Loucy (cell line): ENCODE measurements around the gene SHMT2.

Source experiments
- H2AFZ ChIP-seq: fragments of 200-600 bp; sonication (generic); 2 replicates; pipeline ENCODE4 v1.6.0; 2016; ENCODE audit warnings: antibody characterized with exemption, mild to moderate bottlenecking, low read length, moderate library complexity
- H3F3A ChIP-seq: fragments of 200-600 bp; 2 replicates; pipeline ENCODE4 v1.6.0; 2016; ENCODE audit warnings: antibody characterized with exemption, low read depth, mild to moderate bottlenecking
- H3K27me3 ChIP-seq: fragments of 200-600 bp; sonication (generic); 2 replicates; pipeline ENCODE4 v1.6.1; 2014; ENCODE audit warnings: low read length, mild to moderate bottlenecking; ENCODE audit not compliant: insufficient read depth, poor library complexity, severe bottlenecking
- H3K36me3 ChIP-seq: fragments of 200-600 bp; sonication (generic); 2 replicates; pipeline ENCODE4 v1.6.1; 2016; ENCODE audit warnings: low read length; ENCODE audit not compliant: insufficient read depth
- H3K4me1 ChIP-seq: fragments of 200-600 bp; sonication (generic); 2 replicates; pipeline ENCODE4 v1.5.1; 2014; ENCODE audit warnings: low read length, mild to moderate bottlenecking; ENCODE audit not compliant: insufficient read depth, poor library complexity, severe bottlenecking
- H3K4me2 ChIP-seq: fragments of 200-600 bp; sonication (generic); 2 replicates; pipeline ENCODE4 v1.6.0; 2014; ENCODE audit warnings: antibody characterized with exemption, low read length, low read depth, mild to moderate bottlenecking; ENCODE audit not compliant: poor library complexity, severe bottlenecking
- H3K4me3 ChIP-seq: fragments of 200-600 bp; sonication (generic); 2 replicates; pipeline ENCODE4 v1.5.1; 2014; ENCODE audit warnings: low read length, mild to moderate bottlenecking, mixed read lengths; ENCODE audit not compliant: poor library complexity, severe bottlenecking
- H3K79me2 ChIP-seq: fragments of 200-600 bp; sonication (generic); 2 replicates; pipeline ENCODE4 v1.6.1; 2014; ENCODE audit warnings: low read length; ENCODE audit not compliant: insufficient read depth
- H3K9ac ChIP-seq: fragments of 200-600 bp; sonication (generic); 2 replicates; pipeline ENCODE4 v1.6.0; 2014; ENCODE audit warnings: mild to moderate bottlenecking, low read depth, low read length, moderate library complexity; ENCODE audit not compliant: poor library complexity, severe bottlenecking
- H3K9me2 ChIP-seq: fragments of 200-600 bp; sonication (generic); replicated peaks from 2 replicates; pipeline ENCODE4 v1.6.1; 2016; ENCODE audit warnings: low read depth, low read length, mixed read lengths
- H3K9me3 ChIP-seq: fragments of 200-600 bp; sonication (generic); 2 replicates; pipeline ENCODE4 v1.6.1; 2014; ENCODE audit warnings: mild to moderate bottlenecking, antibody characterized with exemption, low read length, low read depth; ENCODE audit not compliant: insufficient read depth
- H4K20me1 ChIP-seq: fragments of 200-600 bp; sonication (generic); 2 replicates; pipeline ENCODE4 v1.6.0; 2014; ENCODE audit warnings: antibody characterized with exemption, low read length, mild to moderate bottlenecking; ENCODE audit not compliant: insufficient read depth, poor library complexity, severe bottlenecking
- CTCF ChIP-seq: fragments of 200-600 bp; sonication (generic); conservative IDR thresholded peaks from 2 replicates; pipeline ENCODE4 v1.5.1; 2014; ENCODE audit warnings: mild to moderate bottlenecking, antibody characterized with exemption, low read length
- EZH2phosphoT487 ChIP-seq: fragments of 200-600 bp; IDR thresholded peaks from 2 replicates; pipeline ENCODE4 v1.6.1; 2018; ENCODE audit warnings: antibody characterized with exemption, mild to moderate bottlenecking, moderate library complexity, borderline replicate concordance

Gene SHMT2

GRCh38 chr12:57203791-57204190, 25.7 kb upstream of the SHMT2 start:
- Histone ChIP-seq H3K36me3 (no peaks in the 10 kb centered on the region), H3K4me3 (no peak overlapping the region), H4K20me1 (no peaks in the 10 kb centered on the region), H3K9ac (no peak overlapping the region), H2AFZ (no peak overlapping the region), H3K9me3 (no peaks in the 10 kb centered on the region), H3F3A (no peaks in the 10 kb centered on the region), H3K9me2 (no peaks in the 10 kb centered on the region), H3K4me1 (no peaks in the 10 kb centered on the region), H3K4me2 (no peak overlapping the region), H3K27me3 (no peaks in the 10 kb centered on the region), H3K79me2 (no peaks in the 10 kb centered on the region)
- TF ChIP-seq EZH2phosphoT487: no peak
- TF ChIP-seq CTCF: no peak

- no peak overlapping the region for H3K4me2 ChIP-seq
- no peaks in the 10 kb centered on the region for H4K20me1 ChIP-seq
- no peak overlapping the region for H2AFZ ChIP-seq
- no peak for TF ChIP-seq EZH2phosphoT487
- TF ChIP-seq CTCF: no peak
- no peaks in the 10 kb centered on the region for H3K9me2 ChIP-seq
- H3F3A ChIP-seq: no peaks in the 10 kb centered on the region
- H3K4me1 ChIP-seq: no peaks in the 10 kb centered on the region
- no peaks in the 10 kb centered on the region for H3K36me3 ChIP-seq
- no peaks in the 10 kb centered on the region for H3K27me3 ChIP-seq
- H3K9ac ChIP-seq: no peak overlapping the region
- no peaks in the 10 kb centered on the region for H3K79me2 ChIP-seq
- H3K9me3 ChIP-seq: no peaks in the 10 kb centered on the region
- no peak overlapping the region for H3K4me3 ChIP-seq
Observed at GRCh38 chr12:57204454-57204853, 25.1 kb upstream of the SHMT2 start.

- Histone ChIP-seq H3K27me3 (no peaks in the 10 kb centered on the region), H3K9ac (no peak overlapping the region), H4K20me1 (no peaks in the 10 kb centered on the region), H3K9me3 (no peaks in the 10 kb centered on the region), H3K4me1 (no peaks in the 10 kb centered on the region), H3K36me3 (no peaks in the 10 kb centered on the region), H3F3A (no peaks in the 10 kb centered on the region), H3K79me2 (no peaks in the 10 kb centered on the region), H3K4me2 (no peak overlapping the region), H3K4me3 (no peak overlapping the region), H3K9me2 (no peaks in the 10 kb centered on the region), H2AFZ (no peak overlapping the region)
- no peak for TF ChIP-seq EZH2phosphoT487
- no peak for TF ChIP-seq CTCF
Observed at GRCh38 chr12:57205186-57205585, 24.3 kb upstream of the SHMT2 start.
